Limb (tissue), 2 donors: Measurements from ENCODE around the gene CDC42.
"Not testable (repeated sequence)": the region's sequence is repeated elsewhere in the genome, so short reads cannot be mapped to it uniquely, and the experiment has no call there.

ENCODE experiments used
- DNase-seq, 2 donors: peaks; one replicate each; pipeline ENCODE4 v3.0.0-alpha.2; 2016; ENCODE audit errors: extremely low spot score in 2 of 2

CDC42 gene

DNA sequence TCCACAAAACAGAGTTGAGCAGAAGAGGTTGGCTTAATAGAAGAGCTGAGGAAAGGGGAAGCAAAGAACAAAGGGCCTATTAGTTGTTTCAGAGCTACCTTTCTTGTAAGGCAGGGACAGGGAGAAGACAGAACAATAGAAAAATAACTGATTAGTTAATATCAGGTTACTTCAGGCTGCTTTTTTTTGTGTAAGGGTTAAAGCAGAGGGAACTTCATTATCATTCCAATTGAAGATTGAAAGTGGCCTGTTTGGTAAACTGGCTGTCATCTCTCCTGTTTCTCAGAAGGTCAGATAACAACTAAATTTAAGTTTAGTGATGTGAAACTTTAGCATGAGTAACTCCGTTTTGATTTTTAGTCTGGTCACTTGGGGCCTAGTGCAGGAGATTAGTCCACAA is 22.3 kb downstream of the CDC42 start:
- DNase-seq = no peak

DNA sequence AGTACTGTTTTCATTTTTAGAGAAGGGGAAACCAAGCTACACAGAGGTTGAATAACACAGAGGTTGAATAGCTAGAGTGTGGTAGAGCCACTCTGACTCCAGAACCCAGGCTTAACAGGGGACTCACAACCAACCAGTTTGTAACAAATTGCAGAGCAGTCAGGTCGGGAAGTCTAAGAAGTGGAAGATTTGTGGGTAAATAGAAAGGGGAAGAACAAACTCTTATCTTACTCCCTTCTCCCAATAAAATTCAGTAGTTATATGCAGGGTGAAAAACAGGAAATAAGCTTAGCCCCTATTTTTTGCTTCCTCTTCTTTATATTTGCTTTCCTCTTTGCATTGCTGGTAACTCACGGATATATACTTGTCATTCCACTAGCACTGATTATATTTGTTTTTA is 23.2 kb downstream of the CDC42 start:
- DNase-seq = no peak

DNA sequence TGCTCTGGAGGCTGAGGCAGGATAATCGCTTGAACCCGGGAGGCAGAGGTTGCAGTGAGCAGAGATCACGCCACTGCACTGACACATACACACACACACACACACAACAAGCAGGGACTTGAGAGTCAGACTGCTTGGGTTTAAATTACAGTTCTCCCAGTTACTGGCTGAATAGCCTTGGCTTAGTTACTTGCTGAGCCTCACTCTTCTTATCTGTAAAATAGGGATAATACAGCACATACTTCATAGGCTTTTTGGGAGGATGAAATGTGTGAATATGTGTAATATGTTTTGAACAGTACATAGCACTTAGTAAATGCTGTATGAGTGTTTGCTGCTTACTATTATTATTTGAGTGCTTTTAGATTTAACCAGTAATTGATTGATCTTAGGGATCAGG is 23.8 kb downstream of the CDC42 start:
- DNase-seq = no peak

DNA sequence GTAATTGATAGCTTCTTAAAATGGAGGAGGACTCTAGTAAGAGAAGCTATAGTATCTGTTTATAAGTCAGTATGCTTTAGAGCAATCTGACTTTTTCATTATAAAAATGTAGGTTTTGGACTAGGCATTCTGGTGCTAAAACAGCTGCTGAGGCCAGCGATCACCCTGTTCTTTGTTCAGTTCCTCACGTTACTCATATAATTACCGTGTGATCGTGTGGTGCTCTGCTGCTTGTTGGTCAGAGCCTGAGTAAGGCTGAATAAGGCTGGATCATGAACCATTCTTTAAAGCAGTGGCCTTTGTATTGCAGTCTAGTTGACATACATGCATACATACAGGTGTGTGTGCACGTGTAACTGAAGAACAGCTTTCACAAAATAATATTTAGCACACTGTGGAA is 25.2 kb downstream of the CDC42 start:
- no peak for DNase-seq

DNA sequence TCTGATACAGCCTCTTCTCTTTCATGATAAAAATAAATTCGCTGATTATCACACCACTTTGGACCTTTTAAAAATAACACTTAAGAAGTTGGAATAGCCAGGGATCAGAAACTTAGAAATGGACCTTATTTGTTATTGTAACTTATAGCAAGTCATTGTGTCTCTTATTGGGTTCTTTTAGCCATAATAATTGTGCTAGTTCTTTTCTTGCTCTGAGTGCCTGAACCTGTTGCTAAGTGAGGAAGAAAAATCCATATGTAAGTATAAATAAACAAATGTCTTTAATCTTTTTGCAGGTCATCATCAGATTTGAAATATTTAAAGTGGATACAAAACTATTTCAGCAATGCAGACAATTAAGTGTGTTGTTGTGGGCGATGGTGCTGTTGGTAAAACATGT is 25.6 kb downstream of the CDC42 start:
- no peak for DNase-seq

DNA sequence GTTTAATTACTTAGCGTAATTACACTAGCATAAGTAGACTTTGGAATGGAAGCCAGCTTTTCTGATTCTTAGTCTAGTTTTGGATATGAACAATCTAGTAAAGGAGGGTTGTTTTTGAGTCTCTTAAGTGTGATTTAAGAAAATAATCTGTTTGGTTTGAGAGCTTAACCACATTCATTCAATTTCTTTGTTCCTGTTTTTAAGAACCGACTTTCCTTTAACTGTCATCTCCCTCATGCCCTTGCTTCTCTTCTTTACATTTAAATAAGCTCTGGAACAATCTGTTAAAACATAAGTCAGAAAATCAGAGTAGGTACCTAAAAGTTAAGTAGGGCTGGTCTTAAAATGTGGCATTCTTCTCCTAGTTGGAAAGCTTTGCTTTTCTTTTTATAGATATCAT is 27.7 kb downstream of the CDC42 start:
- no peak for DNase-seq

DNA sequence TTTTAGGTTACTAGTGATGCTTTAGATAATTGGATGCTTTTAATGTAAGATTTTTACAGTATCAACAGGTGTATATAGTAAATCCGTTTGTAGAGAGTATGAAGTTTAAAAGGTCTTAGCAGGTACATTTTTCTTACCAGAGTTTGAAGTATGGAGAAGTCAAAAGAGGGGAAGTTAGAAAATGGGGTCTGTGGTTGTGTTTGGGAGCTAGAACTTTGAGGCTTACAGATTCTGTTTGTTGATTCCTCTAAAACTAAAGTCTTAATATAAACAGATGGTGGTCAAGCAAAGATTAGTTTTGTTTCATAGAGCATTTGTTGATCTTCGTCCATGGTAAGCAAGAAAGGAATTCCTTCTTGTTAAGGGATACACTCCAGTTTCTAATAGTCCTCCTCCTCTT is 35.8 kb downstream of the CDC42 start:
- no peak for DNase-seq

DNA sequence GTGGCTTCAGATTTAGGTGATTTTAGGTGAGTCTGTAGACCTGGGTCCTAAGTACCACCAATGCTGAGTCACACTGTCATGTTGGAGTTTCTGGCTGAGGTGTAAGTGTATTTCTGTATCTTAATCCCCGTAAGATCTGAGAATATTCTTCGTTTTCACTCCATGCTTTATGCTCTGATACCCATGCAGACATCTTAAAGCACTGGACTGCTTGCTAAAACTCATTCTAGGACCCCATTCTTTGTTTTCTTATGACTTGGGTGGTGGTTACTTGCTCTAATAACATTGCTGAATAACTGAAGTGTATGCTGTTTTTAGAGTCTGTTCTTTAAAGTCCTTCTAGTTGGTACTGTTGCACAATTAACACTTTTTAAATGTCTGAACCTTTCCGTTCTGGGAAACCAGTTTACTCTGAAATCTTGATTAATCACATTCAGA is 36.6 kb downstream of the CDC42 start:
- no peak for DNase-seq

DNA sequence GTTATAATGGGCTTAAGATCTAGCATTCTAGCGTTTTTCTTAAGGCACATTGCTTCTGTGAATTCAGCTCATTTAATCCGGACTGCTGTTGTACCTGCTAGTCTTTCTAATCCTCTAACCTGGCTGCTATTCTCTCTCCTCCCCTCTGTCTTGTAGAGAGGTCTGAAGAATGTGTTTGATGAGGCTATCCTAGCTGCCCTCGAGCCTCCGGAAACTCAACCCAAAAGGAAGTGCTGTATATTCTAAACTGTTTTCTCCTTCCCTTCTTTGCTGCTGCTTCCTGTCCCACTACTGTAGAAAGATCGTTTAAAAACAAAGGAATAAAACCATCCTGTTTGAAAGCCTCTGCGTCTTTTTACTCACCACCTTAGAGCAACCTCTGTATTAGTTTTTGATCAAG is 37.3 kb downstream of the CDC42 start:
- DNase-seq = no peak

DNA sequence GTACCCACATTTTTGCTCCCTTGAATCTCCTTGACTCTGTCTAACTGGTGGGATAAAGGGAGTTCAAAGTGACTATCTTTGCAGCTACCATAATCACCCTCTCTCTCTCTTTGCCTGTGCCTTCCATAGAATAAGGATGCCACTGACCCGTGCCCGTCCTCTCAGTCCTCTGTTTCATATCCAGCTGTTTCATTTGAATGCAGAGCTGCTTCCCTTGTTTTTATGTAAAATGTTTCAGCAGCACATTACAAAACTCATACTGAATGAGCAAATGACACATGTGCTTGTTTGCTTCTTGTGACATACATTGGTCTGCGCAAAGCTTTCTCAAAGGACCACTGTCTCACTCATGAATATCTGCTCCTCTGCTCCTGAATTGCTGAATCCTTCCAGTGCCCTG is 38.4 kb downstream of the CDC42 start:
- DNase-seq = no peak

DNA sequence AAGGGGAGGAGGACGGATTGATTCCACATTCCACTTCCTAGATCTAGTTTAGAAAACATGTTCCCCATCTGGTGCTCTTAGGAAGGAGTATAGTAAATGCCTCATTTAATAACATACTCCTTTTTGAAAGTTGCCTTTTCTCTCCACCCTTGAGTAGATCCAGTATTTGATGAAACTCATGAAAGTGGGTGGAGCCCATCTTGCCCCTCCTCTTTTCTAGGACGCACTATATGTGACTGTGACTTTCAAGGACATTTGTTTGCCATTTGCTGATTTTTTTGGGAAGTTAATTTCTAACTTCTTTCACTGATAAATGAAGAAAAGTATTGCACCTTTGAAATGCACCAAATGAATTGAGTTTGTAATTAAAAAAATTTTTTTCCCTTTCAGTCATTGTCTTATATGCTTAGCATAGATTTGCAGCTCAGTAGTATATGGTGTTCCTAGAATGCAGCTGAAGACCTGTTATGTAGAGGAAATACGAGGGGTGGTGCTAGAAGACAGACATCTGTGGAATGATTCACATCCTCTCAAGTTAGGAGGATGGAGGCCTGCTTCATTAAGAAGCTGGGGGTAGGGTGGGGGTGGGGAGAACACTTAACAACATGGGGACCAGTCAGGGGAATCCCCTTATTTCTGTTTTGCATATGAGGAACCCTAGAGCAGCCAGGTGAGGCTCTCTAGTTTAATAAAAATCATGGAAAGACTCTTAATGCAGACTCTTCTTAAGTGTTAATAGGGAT is 39.7 kb downstream of the CDC42 start:
- DNase-seq = not testable (repeated sequence)

DNA sequence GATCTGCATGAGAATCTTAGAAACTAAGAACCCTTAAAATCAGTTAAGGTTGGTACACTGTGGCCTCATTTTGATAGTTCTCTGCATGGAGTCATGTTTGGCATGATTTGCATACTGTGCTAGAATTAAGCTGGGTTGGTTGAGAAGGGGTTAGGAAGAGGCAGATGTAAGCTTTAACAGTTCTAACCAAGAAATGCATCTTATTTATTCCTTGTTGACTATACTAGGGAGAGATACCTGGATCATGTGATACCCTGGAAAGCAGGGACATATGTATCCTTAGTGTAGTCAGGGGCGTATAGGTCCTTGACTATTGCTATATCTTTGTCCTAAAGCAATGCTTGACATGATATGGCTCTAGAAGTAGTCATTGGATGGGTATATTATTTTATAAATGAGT is 41.0 kb downstream of the CDC42 start:
- no peak for DNase-seq

DNA sequence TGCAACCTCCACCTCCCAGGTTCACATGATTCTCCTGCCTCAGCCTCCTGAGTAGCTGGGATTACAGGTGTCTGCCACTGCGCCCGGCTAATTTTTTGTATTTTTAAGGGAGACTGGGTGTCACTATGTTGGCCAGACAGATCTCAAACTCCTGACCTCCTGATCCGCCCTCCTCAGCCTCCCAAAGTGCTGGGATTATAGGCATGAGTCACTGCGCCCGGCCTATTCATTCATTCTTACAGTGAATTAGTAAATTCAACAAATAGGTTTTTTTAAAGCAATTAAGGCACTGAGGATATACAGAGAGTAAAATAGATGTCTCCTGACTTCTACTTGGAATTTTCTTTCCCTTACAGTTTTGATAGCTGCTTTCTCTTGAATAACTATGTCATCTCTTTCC is 43.5 kb downstream of the CDC42 start:
- DNase-seq = no peak

DNA sequence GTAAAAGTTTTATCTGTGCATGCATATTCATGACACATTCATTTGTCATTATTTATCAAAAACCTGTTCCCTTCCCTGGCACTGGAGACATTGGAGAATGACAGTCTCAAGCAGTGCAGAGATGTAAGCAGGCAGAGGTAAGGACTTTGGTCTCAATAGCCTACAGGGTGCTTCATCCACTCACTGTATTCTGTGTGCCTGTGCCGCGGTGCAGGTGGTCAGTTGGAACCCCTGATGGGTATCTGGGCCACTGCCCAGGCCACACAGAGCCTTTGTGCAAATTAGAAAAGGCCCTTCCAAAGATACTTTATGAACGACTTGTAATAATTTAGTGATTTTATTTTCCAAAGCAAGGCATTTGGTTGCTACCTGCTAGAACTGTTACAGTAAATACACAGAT is 44.0 kb downstream of the CDC42 start:
- DNase-seq = no peak

DNA sequence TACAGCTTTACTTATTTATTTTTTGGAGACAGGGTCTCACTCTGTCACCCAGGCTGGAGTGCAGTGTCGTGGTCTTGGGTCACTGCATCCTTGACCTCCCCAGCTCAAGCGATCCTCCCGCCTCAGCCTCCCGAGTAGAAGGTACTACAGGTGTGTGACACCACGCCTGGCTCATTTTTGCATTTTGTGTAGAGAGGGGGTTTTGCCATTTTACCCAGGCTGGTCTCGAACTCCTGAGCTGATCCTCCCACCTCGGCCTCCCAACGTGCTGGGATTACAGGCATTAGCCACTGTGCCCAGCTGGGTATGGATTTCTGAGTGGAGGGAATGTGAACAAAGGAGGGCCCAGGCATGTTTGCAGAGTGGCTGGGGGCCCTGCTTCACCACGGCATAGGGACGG is 46.2 kb downstream of the CDC42 start:
- no peak for DNase-seq

DNA sequence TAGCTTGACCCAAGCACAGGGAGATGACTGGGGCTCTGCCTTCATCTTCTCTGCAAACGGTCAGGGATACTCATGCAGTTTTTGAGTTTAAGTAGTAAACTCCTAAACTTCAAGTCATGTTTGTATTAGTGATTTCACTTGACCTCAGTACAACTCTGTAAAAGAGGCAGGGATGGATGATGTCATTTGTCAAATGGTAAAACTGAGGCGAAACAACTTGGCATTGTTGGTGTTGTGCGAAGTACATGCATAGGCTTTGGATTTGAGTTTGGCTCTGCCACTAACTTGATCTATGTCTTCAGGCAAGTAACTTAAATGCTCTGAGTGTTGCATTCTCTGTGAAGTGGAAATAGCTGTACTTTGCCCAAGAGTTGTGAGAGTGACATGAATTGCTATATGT is 47.7 kb downstream of the CDC42 start:
- DNase-seq = no peak

DNA sequence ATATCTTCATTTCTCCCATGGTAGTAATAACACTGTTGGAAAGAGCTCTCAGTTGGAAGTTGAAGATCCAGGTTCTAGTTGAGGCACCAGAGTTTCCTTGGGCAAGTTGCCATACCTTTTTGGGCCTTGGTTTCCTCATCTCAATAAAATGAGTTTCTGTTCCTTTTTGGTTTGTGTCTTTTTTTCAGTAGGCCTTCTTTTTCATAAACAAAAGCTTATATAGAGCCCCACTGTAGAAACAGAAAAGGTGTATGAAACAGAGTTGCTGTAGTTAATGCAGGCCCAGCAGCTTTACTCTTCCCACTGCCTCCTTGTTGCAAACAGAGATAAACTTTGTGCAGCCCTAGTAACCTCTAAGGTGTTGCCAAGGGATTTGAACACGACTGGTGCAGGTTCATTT is 48.7 kb downstream of the CDC42 start:
- DNase-seq = no peak

DNA sequence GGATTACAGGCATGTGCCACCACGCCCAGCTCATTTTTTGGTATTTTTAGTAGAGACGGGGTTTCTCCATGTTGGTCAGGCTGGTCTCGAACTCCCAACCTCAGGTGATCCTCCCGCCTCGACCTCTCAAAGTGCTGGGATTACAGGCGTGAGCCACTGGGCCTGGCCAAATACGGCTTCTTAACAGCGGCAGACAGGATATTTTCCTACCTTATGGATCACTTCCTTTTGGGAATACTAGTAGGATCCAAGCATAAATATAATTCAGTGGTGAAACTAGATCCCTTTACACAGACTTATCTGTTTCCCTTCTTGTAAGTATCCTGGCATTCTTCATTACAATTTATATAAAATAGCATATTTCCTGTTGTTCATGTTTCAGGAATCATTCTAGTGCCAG is 49.5 kb downstream of the CDC42 start:
- DNase-seq = no peak

DNA sequence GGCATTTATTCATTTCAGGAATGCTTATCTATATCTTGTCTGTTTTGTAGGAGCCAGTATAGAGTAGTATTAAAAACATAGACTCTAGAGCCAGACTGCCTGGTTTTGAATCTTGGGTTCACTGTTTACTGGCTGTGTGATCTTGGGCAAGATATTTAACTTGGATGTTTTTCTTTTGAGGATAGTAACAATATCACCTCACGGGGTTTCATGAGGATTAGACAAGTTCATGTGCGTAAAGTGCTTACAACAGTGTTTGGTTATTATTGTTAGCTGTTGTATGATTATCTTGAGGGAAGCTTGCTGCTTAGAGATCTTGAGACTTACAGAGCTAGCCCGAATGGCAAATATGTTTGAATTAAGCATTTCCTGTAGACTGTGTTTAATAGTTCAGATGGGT is 50.2 kb downstream of the CDC42 start:
- DNase-seq = no peak

DNA sequence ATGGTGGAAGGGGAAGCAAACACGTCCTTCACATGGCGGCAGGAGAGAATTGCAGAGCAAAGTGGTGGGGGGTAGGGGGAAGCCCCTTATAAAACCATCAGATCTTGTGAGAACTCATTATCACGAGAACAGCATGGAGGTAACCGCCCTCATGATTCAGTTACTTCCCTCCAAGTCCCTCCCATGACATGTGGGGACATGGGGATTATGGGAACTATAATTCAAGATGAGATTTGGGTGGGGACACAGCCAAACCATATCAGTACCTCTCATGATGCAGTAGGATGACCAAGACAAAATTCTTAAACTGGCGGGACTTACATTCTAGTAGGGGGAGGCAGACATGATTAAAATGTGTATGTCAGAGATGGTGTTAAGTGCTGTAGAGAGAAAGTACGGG is 51.6 kb downstream of the CDC42 start:
- no peak for DNase-seq

DNA sequence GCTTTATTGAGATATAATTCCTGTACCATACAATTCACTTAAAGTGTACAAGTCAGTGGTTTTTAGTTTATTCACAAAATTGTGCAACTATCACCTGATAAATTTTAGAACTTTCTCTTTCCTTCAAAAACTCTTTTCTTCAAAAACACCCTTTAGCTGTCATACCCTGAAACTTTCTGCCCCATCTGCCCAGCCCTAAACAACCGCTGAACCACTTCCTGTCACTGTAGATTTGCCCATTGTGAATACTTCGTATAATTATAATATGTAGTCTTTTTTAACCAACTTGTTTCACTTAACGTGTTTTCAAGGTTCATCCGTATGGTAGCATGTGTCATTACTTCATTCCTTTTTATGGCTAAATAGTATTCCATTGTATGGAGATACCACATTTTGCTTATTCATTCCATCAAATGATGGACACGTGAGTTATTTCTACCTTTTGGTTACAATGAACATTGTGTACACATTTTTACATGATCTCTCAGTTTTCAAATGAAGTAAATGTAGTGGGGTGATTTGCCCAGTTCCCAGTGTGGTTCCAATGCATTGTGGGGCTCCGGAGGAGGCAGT is 52.4 kb downstream of the CDC42 start:
- DNase-seq = no peak

DNA sequence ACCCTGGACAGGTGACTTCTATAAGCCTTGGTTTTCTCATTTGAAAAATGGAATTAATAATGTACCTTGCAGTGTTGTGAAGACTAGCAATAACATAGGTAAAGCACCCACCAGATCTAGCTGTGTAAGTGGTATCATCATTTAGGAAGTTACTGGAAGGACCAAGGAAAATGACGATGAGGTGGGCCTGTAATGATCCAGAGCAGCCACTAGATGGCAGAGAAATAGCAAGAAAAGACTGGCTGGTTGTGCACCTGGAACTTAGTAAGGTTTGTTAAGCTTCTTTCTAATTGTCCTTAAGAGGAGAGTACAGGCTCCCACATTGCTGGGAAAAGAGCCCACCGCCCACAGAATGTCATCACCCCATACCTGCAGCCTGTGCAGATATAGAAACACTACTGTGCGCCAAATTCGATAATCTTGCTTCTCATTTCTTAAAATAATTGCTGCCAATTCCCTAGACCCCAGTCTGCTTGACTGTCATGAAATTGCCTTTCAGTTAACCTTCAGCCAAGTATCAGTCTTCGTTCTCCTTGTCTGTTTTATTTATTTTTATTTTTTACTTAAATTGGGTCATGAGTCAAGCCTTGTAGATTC is 53.2 kb downstream of the CDC42 start:
- DNase-seq = peak in 1 of 2 donors; percentile 66

DNA sequence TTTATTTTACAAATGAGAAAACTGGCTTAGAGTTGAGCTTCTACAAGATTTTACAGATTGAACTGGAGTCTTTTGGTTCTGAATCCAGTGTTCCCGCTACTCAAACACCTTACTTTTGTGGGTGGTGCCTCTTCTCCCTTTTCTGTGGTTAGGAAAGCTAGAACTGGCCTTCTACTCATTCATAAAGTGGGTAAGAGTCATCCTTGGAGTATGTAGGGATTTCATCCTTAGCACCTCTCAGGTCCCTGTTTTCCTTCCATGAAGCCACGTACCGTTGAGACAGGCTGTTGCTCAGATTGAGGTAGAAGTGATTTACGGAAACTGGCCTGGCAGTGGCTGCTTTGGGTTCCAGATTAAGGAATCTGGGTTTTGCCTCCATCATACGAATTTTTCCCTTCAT is 54.6 kb downstream of the CDC42 start:
- DNase-seq = no peak
